Stimulated activated CD4-positive, alpha-beta T cell treated with anti-CD3 and anti-CD28 coated beads, TNF-alpha, amount 100 ng/mL, for 24 hours (primary cell): ENCODE data around the gene CIDEC.
"Not testable (repeated sequence)": the region's sequence is repeated elsewhere in the genome, so short reads cannot be mapped to it uniquely, and the experiment has no call there.

Source experiments
- DNase-seq, 3 experiments: peaks; one replicate each; pipeline ENCODE4 v3.0.0-alpha.2; 2020; ENCODE audit warnings: low read depth in 3 of 3

Gene CIDEC

GRCh38 chr3:9876255-9876654, 3.8 kb downstream of the CIDEC start:
- not testable (repeated sequence) for DNase-seq

- no peak for DNase-seq
These were observed 4.6 kb downstream of the CIDEC start for GRCh38 chr3:9875448-9875847.

- DNase-seq: not testable (repeated sequence)
These were observed 8.0 kb downstream of the CIDEC start for GRCh38 chr3:9872067-9872466.

- DNase-seq: no peak
These were observed 9.1 kb downstream of the CIDEC start for GRCh38 chr3:9870978-9871377.

GRCh38 chr3:9869955-9870354, 10.1 kb downstream of the CIDEC start:
- no peak for DNase-seq

- no peak for DNase-seq
These were observed 12.9 kb downstream of the CIDEC start for GRCh38 chr3:9867106-9867505.

- no peak for DNase-seq
These were observed 13.4 kb downstream of the CIDEC start for GRCh38 chr3:9866639-9867038.

- DNase-seq: not testable (repeated sequence)
These were observed 14.9 kb downstream of the CIDEC start for GRCh38 chr3:9865125-9865637.

- DNase-seq: no peak
These were observed 15.7 kb downstream of the CIDEC start for GRCh38 chr3:9864200-9864927.

- no peak for DNase-seq
These were observed 16.8 kb downstream of the CIDEC start for GRCh38 chr3:9863058-9863772.

- DNase-seq: peak in 1 of 3 experiments; percentile 21
These were observed 17.5 kb downstream of the CIDEC start for GRCh38 chr3:9862391-9863057.

GRCh38 chr3:9861626-9862130, 18.4 kb downstream of the CIDEC start:
- DNase-seq: no peak

GRCh38 chr3:9861201-9861600, 18.9 kb downstream of the CIDEC start:
- no peak for DNase-seq

- no peak for DNase-seq
These were observed 20.5 kb downstream of the CIDEC start for GRCh38 chr3:9859530-9860025.

- no peak for DNase-seq
These were observed 24.5 kb downstream of the CIDEC start for GRCh38 chr3:9855594-9855993.

GRCh38 chr3:9854291-9854940, 25.6 kb downstream of the CIDEC start:
- not testable (repeated sequence) for DNase-seq

GRCh38 chr3:9852528-9852927, 27.5 kb downstream of the CIDEC start:
- no peak for DNase-seq

GRCh38 chr3:9851926-9852325, 28.1 kb downstream of the CIDEC start:
- DNase-seq: not testable (repeated sequence)

- DNase-seq: not testable (repeated sequence)
These were observed 28.7 kb downstream of the CIDEC start for GRCh38 chr3:9851383-9851782.

- DNase-seq: not testable (repeated sequence)
These were observed 31.2 kb downstream of the CIDEC start for GRCh38 chr3:9848860-9849259.

GRCh38 chr3:9847870-9848269, 32.2 kb downstream of the CIDEC start:
- DNase-seq: not testable (repeated sequence)
